DMS114 treated with DMSO at 0.1 percent for 48 hours (cell line): ENCODE data around the gene PINLYP.
"Not testable (repeated sequence)": the region's sequence is repeated elsewhere in the genome, so short reads cannot be mapped to it uniquely, and the experiment has no call there.

ENCODE experiments used
- DNase-seq: peaks from one replicate; lab custom pipeline; 2025; ENCODE audit not compliant: unreplicated experiment; lab: John Stamatoyannopoulos, UW

Gene PINLYP

GRCh38 chr19:43581467-43581866, 5.9 kb downstream of the PINLYP start:
- no peak for DNase-seq

GRCh38 chr19:43582495-43582894, 6.9 kb downstream of the PINLYP start:
- DNase-seq: no peak

GRCh38 chr19:43584484-43584883, 8.9 kb downstream of the PINLYP start:
- DNase-seq: no peak

- no peak for DNase-seq
These were observed 10.7 kb downstream of the PINLYP start for GRCh38 chr19:43586346-43586745.

GRCh38 chr19:43587029-43587428, 11.4 kb downstream of the PINLYP start:
- DNase-seq: not testable (repeated sequence)

GRCh38 chr19:43589277-43589676, 13.7 kb downstream of the PINLYP start:
- no peak for DNase-seq

- DNase-seq: no peak
These were observed 14.1 kb downstream of the PINLYP start for GRCh38 chr19:43589678-43590077.

- no peak for DNase-seq
These were observed 16.5 kb downstream of the PINLYP start for GRCh38 chr19:43591904-43592772.

GRCh38 chr19:43592800-43593350, 17.3 kb downstream of the PINLYP start:
- no peak for DNase-seq

- DNase-seq: no peak
These were observed 18.6 kb downstream of the PINLYP start for GRCh38 chr19:43594081-43594697.

GRCh38 chr19:43594710-43595604, 19.4 kb downstream of the PINLYP start:
- peak; percentile 10 for DNase-seq

- no peak for DNase-seq
These were observed 20.0 kb downstream of the PINLYP start for GRCh38 chr19:43595605-43595998.

- DNase-seq: peak; percentile 90
These were observed 20.6 kb downstream of the PINLYP start, which contains the start of the genes IRGQ and ZNF576 for GRCh38 chr19:43595999-43596841. Gene IRGQ, minus strand, starts transcription at chr19:43596134. Its CDS starts 796 bp downstream, at chr19:43595338. Gene ZNF576, plus strand, starts transcription at chr19:43596595. Its CDS starts 514 bp downstream, at chr19:43597109.

GRCh38 chr19:43596842-43597461, 21.4 kb downstream of the PINLYP start:
- DNase-seq: no peak

- no peak for DNase-seq
These were observed 22.3 kb downstream of the PINLYP start for GRCh38 chr19:43597876-43598275.

- no peak for DNase-seq
These were observed 23.0 kb downstream of the PINLYP start for GRCh38 chr19:43598445-43599240.

GRCh38 chr19:43599635-43600295, 24.2 kb downstream of the PINLYP start:
- no peak for DNase-seq

GRCh38 chr19:43600326-43600725, 24.7 kb downstream of the PINLYP start:
- DNase-seq: not testable (repeated sequence)
